ENCODE data around the gene UBE2D1.

- TF ChIP-seq, protein P1, sequence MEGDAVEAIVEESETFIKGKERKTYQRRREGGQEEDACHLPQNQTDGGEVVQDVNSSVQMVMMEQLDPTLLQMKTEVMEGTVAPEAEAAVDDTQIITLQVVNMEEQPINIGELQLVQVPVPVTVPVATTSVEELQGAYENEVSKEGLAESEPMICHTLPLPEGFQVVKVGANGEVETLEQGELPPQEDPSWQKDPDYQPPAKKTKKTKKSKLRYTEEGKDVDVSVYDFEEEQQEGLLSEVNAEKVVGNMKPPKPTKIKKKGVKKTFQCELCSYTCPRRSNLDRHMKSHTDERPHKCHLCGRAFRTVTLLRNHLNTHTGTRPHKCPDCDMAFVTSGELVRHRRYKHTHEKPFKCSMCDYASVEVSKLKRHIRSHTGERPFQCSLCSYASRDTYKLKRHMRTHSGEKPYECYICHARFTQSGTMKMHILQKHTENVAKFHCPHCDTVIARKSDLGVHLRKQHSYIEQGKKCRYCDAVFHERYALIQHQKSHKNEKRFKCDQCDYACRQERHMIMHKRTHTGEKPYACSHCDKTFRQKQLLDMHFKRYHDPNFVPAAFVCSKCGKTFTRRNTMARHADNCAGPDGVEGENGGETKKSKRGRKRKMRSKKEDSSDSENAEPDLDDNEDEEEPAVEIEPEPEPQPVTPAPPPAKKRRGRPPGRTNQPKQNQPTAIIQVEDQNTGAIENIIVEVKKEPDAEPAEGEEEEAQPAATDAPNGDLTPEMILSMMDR (IDR thresholded peaks at IDR 0.05 in 4 of 5, conservative IDR thresholded peaks at IDR 0.05 in 1 of 5): no peak
- TF ChIP-seq POLR2A (IDR thresholded peaks at IDR 0.05): no peak
Observed at GRCh38 chr10:58348571-58349033, 13.8 kb downstream of the UBE2D1 start.

Measured in gastrocnemius medialis (tissue), 4 donors.